HCEC 1CT (cell line): ENCODE measurements around the gene NRXN2.
"Not testable (repeated sequence)": the region's sequence is repeated elsewhere in the genome, so short reads cannot be mapped to it uniquely, and the experiment has no call there.

Source experiments
- DNase-seq: peaks from one replicate; pipeline ENCODE4 v3.0.0-alpha.2; 2017

Gene NRXN2

DNA sequence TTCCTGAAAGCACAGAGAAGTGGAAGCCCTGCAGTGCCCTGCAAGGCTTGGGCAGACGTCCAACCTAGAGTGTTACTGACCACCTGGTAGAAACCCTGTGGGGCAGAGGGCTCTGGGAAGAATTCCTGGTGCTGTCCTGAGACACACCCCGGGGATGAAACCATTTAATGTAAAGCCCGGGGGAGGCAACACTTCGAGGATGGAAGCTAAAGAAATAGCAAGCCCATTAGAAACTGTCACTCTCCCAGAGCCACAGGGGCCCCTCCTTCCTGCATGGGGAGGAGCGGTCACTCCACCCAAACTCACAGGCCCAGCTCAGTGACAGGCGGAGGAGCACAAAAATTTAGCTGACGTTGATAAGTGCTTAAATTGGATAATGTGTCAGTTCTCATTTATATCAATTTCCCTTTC, 57.6 kb downstream of the NRXN2 start:
- DNase-seq: no peak

DNA sequence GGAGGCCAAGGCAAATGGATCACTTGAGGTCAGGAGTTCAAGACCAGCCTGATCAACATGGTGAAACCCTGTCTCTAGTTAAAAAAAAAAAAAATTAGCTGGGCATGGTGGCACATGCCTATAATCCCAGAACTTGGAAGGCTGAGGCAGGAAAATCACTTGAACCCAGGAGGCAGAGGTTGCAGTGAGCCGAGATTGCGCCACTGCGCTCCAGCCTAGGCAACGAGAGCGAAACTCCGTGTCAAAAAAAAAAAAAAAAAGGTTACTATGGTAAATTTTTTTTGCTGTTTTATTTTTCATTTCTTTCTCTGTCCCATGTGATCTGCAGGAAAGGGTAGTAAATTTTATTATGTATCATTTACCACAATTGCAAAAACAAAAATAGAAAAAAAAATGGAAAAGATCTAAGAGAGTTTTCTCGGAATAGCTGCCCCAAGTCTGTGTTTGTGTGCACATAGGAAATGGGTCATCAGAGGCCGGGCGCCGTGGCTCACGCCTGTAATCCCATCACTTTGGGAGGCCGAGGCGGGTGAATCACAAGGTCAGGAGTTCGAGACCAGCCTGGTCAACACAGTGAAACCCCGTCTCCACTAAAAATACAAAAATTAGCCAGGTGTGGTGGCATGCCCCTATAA, 58.6 kb downstream of the NRXN2 start:
- not testable (repeated sequence) for DNase-seq

DNA sequence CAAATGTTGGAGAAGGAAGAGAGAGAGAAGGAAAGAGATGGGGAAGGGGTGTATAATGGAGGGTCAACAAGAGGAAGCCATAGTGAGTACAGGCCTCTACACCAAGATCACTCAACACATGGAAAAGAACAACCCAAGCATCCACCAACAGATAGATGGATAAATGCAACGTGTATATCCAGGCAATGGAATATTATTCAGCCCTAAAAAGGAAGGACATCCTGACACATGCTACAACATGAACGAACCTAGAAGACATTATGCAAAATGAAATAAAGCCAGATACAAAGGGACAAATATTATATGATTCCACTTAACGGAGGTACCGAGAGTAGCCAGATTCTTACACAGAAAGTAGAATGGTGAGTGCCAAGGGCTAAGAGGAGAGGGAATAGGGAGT, 59.3 kb downstream of the NRXN2 start:
- no peak for DNase-seq

DNA sequence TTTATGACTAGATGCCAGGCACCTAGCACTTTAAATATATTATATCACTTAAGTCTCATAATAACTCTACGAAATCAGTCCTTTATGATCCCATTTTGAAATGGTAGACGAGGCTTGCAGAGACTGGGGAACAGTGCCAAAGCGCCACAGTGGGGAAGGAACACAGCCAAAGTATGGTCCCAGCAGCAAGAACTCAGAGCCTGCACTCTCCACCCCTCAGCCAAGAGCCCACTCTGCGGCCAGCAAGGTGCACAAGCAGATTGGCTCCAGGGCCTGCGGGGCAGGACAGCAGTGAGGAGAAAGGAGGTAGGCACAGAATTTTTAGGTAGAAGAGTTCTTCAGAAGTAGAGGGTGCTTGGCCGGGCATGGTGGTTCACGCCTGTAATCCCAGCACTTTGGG, 61.4 kb downstream of the NRXN2 start:
- DNase-seq: no peak

DNA sequence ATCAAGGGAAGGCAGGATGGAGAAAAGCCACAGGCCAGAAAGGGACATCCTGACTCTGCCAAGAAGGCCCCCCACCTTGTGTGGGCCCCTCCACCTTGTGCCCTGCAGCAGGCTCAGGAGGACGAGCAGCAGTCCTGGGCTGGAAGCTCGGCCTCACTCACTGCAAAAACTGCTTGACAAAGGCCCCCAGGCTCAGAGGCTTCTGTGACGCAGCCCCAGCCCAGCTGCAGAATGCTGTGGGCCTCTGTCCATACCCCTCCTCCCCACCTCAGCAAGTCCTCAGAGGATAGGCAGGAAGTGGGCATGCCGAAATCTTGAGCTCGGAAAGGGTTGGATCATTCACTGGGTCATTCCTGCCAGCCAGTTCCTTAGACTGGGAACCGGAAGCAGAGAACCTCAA, 61.9 kb downstream of the NRXN2 start:
- DNase-seq: no peak

DNA sequence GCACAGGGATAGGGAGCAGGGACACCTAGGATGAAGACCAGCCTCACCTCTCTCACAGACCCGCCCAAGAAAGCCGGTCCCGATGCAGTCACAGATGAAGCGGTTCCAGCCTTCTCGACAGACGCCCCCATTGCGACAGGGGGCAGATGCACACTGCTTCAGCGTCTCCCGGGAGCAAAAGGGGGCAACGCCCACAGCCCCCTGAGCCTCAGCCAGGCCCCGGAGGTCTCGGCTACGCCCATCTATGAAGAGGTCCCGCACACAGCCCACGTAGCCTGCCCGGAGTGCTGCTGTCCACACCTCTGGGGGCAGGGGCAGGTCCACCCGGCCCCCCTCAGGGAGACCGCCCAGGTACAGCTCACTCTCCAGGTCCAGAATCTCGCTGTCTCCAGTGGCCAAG, 62.3 kb downstream of the NRXN2 start:
- no peak for DNase-seq

DNA sequence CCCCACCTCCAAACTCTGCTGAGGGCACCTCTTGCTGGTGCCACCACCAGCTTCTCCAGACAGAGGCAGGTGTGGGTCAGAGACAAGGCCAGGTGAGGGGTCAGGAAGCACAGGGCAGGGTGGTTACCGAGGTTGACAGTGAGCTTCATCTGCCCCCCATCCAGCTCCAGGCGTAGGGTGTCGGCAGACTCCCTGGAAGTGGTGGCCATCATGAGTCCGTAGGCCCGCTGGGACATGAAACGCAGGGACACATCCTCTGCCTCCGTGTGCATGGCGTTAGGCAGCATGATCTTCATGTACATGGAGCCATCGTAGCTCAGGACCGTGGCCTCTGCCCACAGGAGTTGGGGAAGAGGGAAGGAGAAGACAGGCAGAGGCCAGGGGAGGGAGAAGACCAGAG, 62.8 kb downstream of the NRXN2 start:
- DNase-seq: no peak

DNA sequence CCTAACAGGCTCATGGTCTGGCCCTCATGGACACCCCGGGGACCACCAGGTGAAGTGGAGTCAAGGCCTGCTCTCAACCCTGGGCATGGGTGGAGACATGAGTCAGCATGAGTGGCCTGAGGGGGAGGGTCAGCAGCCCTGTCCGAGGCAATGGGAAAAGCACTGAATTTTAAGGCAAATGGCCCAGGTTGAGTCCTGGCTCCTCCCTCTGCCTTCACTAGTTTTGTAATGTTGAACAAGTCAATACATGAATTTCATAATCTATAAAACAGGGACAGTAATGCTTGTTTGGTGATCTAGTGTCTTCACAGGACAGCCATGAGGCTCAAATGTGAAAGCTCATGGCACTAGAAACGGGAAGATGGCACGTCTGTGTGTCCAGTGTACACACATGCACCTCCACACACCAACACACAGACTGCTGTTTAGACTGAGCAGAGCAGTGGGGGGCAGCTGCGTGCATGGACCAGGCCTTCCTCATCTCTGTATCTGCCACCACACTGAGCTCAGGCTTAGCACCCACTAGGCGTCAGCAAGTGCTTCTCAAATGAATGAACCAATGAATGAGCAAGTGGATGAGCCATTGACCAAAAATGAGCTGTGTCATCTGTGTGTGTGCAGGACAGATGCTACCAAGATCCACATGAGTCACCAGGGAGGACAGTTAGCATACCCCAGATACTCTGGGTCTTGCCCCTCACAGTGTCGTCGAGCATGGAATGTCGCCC, 63.4 kb downstream of the NRXN2 start:
- peak; percentile 88 for DNase-seq

DNA sequence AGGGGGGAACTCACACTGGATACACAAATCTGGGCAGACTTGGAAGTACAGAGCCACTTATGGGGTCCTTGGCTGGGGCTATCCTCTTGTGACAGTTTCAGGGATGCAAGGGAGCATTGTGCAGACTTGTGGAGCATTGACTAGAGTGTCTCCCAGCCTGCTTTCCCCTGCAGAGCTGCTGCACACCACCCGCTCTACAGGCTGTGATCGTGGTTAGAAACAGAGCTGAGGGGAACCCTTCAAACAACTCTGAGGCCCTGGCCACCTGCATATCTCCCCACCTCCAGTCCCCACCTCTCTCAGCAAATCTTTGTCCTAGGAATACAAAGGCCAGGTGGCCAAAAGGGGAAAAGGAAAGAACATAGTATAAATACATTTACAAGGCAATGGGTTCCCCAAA, 64.7 kb downstream of the NRXN2 start:
- no peak for DNase-seq

DNA sequence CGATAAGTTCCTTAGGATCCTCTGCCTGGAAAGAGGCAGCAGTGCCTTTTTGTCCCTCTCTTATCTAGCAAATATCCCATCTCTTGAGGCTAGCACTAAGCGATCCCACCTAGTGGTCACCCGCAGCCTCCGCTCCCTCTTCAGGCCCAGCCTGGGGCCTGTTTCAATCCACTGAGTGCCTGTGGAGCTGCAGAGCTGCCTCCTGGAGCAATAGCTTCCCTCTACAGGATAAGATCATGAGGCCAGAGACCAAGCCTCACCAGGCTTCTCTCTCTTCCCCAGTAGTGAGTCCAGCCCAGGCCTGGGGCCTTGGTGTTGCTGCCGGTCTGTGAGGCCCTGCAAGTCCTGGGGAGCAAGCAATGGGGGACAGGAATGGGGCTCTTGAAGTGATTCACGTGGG, 66.1 kb downstream of the NRXN2 start:
- no peak for DNase-seq

DNA sequence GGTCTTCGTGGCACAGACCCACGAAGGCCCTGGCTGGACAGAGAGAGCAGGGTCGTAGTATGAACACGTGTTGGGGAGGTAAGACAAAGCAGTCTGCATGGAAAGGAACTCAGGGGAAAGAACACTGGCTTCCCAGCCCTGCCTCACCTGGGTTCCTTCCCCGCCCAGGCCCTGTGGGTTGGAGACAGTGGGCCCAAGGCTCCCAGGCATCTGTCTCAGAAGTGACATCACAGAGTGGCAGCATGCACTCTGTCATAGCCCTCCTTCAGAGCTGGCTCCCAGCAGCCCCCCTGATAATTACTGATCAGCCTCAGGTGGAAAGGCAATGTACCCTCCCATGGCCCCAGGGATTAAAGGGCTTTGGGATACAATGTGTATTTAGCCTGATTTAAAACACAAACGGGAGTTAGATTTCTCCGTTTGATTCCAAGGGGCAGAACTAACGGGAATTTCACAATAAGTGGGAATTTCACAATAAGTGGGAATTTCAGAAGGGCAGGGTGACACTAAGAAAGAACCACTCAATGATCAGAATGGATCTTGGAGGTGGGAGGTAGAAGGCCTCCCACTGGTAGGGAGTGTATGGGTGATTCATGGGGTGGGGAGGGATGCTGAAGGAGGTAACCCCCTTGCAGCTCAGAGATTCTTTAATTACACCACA, 66.9 kb downstream of the NRXN2 start:
- DNase-seq: no peak

DNA sequence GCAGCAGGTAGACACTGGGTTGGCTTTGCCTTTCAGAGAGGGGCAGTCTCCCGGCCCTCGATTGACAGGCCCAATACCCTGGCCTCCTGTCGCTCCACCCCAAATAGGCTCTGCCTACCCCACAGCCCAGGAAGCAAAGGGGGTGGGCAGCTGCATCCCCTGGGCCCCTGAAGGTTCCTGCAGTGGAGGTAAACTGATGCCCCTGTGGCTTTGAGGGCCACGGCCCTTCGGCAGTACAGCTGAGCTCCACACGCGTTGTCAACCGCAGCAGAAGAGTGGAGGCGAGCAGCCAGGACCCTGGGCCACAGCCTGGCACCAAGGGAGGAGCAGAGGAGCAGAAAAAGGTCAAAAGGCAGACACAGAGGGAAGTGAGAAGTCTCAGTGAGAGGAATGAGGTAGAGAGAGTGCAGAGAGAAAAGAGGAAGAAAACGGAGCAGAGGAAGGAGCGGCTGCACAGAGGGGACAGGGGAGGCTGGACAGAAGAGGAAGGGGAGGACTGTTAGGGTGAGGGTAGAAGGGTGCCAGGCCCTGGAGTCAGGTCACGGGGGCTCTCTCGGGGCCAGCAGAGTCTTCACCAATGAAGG, 67.9 kb downstream of the NRXN2 start:
- no peak for DNase-seq

DNA sequence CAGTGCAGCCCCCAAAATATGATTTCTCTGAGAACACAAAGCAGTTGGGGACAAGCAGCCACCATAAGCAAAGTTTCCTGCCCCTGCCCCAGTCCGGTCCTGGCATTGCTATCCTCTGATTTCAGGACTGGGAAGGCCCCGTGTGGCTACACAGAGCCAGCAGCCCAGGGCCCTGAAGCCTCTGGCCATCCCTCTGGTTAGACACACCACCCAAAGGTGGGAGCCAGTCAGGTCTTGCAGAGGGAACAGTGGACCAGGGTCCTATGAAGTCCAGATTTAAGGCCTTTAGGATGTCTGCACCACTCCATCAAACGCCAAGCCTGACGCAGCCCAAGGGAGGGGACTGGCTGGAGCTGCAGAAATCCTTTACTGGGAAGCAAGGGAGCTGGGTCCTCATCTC, 68.6 kb downstream of the NRXN2 start:
- no peak for DNase-seq

DNA sequence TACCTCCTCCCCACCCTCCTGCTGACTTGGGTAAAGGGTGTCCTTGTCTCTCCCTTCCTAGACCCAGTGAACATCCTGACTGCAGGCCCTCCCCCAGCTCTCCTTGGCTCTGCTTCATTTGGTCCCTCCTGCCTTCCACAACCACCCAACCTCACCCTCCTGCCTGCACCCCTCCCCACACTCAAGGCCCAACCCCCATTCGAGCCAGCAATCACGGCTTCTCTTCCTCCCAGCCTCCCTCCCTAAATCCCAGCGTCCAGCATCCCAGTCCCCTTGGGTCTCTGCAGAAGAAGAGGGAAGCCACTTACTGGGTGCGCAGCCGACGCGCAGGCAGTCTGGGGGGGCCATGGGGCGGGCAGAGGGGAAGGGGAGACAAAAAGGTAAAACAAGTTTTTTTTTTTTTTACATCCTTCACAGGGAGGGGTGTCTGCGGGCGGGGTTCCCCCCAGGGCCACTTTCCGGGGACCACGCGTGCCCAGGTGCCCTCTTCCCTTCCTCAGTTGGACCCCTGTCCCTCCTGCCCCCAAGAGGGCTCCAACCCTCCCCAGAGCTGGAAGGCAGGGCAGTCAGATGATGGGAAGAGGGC, 69.5 kb downstream of the NRXN2 start:
- DNase-seq: no peak

DNA sequence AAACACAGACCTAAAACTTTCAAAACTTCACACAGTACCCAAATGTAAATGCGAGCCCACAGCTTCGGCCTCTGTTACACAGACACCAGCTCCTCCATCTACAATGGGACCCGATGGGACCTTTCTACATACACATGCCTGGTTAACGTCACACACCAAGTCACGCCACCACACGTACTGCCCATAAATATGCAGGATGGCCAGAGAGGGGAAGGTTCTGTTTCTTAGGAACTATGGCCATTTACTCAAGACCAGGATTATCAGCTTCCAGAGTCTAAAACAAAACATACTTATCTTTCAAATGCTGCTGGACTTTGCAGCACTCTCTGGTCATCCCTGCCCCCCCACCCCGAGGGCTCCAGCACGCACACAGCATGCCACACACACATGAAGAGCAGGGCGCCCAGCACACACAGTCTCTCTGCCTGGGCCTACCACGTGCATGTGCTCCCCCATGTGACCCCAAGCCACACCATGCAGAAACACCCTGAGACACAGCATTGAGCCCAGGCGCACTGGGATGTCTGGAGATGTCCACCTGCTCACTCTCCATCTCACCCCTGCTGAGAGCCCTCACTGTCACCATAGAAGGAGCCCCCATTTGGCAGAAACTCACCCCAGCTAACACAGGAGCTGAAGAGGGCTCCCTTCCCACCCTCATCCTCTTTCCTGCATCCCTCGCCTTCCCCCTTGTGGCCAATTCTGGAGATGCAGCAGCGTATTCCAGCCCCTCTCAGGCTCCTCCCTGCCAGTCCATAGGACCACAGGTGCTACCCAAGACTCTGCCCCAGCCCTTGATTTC, 70.2 kb downstream of the NRXN2 start:
- DNase-seq: peak; percentile 39

DNA sequence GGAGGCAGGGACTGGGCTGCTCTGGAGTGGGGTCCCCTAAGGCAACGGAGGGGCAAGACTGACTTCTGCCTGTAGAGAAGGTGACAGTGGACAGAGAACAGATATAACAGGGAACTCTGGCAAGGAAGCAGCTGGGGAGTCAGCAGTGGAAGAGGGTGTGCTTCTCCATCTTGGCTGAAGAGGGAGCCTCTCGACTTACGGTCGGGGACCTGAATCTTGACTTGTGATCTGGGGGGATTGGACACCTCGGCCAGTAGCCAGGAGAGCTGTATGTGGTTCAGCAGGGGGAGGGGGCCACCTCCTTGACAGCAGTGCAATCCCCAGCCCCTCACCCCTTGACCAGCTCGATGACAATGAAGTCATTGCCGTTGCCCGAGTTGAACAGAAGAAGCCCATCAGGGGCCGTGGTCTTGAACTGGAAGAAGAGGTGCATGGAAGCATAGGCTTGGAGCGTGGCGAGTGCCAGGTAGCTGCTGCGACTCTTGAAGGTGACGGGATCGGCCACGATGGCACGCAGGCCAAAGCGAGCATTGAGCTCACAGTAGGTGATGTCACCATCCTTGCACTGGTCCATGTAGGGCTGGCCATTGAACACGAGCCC, 72.0 kb downstream of the NRXN2 start:
- DNase-seq: peak; percentile 23

DNA sequence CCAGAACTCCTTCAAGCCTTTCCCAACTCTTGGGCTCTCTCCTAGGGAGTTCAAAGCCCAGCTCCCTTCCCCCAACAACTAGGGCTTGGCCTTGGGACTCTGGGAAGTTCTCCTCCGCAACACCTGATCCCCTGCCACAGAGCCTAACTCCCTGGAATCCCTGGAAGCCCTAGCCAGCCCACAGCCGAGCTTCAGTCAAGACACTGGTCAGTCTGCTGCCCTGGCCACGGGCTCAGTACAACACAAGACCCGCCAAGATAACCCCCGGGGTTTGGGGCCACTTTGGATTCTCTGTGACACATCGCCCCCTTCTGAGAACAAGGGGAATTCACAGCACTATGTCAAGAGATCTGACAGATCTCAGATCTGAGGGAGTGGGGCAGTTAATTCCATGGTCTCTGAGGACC, 73.7 kb downstream of the NRXN2 start:
- DNase-seq: no peak

DNA sequence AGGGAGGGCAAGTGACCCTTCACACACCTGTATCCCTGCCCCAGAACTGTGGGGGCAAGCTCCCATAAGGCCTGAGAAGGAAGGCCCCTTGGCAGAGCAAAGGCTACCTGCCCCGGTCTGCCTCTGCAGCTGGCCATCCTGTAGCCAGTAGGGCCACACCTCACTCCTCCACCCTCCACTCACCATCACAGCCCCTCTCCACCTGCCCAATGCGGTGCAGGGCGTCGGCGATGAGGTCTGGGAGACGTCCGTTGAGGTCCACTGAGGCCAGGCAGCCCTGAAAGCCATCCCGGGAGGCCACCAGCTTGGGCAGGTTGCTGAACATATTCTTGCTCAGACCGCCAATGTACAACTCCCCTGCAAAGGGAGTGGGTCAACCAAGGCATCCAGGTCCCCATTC, 74.4 kb downstream of the NRXN2 start:
- DNase-seq: no peak

DNA sequence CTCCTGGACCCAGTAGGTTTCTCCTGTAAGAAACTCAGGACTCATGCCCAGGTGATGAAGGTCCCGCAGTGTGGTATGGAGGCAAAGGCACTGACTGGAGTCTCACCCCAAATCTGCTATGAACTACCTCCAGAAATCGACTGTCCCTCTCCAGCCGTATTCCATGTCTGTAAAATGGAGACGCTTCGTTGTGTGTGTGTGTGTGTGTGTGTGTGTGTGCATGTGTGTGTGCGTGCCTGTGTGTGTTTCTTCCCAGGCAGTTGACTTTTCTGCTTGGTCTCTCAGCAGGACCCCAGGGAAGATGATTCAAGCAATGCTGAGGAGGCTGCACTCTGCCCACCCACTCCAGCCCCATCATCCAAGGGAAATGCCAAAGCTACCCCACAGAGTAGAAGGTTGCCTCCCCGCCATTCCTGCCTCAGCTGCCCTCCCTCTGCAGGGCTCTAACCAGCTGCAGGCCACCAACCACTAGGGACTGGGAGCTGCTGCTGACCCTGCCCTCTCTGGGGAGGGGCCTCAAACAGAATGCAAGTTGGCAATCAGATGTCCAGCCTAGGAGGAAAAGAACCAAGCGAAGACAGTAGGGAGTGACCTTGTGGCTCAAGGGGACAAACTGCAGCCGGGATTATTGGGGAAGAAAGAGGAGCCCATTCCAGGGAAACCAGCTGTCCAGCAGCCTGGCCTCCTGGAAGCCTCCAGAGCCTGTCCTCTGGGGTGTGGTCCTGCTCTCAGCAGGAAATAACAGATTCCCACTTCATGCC, 75.8 kb downstream of the NRXN2 start:
- no peak for DNase-seq

DNA sequence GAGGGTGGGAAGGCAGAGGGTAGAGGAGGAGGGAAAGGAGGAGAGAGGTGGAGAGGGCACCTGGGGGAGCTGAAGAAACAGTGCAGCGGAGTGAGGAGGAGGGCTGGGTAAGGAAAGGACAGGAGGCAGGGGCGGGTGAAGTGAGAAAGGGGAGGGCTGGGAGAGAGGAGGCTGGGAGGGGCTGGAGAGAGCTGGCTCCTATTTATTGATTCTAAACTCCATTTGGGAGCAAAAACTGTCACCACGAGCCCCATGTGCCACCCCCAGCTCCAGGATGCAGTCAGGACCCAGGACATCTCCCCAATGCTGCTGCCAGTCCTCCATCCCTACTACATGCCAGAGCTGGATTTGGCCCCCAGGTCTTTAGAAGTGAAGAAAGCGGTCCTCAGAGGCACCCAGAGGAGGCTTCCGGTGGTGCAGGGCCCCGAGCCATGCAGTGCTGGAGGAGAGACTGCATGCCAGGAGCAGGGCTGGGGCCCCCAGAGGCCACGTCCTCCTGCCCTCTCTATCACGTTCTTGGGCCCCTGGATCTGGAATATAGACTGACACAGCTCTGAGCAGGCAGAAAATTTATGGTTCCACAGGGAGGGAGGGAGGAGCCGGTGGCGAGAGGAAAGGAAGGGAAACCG, 78.2 kb downstream of the NRXN2 start:
- DNase-seq: no peak
